Activated CD4-positive, alpha-beta T cell treated with anti-CD3 and anti-CD28 coated beads, Interleukin-2, amount 50 U/mL, for 4 hours (primary cell): ENCODE data around the gene SPATC1L.

Experiments
- DNase-seq, 2 experiments: peaks; one replicate each; pipeline ENCODE4 v3.0.0-alpha.2; 2020

SPATC1L gene

DNA sequence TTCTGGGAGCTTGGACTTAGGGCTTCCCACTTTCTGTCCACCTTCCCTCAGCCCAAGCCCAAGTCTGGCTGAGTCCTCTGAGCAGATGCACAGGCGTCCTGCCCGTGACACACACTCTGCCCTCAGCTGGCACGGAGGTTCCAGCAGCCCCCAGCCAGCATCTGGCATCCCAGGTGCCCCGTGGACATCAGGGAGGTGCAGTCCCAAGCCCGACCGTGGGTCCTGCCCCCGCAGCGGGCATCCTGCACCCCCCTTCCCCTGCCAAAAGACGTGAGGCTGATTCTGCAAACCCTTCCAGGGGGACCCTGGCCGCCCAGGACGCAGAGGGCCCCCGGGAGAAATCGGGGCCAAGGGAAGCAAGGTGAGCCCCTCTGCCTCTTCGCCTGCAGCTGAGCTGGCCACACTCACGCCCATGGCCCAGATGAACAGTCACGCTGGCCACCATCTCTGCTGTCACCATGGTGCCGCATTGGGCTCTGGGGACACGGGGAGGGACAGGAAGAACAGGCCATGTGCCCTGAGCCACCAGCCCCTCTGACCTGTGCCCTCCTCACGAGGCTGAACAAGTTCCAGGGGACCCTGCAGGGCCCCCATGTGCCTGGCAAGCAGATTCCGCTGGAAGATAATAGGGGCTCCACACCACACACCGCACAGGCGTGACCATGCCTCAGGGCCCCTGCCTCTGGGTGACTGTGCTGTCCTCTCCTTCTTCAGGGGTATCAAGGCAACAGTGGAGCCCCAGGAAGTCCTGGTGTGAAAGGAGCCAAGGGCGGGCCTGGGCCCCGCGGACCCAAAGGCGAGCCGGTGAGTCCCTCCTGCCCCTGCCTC is 65.7 kb downstream of the SPATC1L start:
- no peak for DNase-seq

DNA sequence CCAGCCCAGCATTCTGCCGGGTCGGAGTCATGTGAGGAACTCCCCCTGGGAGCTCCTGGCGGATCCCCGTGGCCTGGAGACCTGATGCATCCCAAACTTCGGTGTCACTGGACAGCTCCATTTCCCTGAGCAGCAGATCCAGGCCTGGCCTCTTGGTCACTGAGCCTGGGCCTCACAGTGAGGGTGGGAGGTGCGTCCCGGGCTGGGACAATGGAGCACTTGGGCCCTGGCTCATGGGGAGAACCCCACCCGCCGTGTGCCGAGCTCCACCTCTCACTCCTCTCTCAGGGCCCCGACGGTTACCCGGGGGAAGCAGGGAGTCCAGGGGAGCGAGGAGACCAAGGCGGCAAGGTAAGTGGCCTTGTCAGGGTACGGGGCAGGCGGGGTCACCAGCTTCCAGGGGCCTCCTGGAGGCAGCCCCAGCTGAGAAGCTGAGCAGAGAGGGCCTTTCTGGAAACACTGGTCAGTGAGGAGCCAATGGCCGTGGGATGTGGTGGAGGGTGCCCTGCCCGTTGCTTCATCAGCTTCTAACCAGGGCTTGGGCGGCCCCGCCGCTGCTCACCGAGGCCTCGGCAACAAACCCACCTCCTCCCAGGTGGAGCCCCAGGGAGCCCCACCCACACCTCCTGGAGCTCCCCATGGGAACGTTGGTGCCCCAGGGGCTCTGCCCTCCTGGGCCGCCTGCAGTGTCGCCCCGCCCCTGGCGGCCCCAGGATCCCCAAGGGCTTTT is 66.5 kb downstream of the SPATC1L start:
- DNase-seq: no peak

DNA sequence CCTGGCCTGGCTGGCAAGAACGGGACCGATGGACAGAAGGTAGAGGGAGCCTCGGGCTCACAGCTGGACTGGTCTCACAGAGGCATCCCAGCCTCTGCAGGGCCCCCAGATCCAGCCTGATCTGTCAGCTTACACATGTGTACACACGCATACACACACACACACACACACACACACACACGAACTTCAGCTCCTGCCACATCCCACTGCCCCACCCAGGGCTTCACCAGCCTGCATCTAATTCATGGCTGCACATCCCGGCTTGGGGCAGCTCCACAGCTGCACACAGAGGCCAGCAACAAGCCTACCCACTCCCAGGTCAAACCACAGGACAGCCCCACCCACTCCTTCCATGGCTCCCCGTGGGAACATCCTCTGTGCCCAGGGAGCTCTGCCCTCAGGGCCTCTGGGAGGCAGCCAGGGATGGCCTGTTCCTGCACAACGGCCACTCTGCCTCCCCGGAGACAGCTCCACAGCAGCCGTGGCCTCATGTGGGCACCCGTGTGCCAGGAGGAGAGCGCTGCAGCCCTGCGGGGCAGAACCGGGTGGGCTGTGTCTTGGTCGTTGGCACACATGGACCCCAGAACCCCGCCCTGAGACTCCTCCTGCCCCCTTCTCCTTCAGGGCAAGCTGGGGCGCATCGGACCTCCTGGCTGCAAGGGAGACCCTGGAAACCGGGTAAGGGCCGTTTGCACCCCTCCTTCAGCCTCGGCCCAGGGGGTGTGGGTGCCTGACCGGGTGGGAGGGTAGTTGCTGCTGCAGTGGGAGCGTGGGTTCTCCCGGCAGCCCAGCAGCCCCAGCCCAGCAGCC is 67.3 kb downstream of the SPATC1L start:
- no peak for DNase-seq

DNA sequence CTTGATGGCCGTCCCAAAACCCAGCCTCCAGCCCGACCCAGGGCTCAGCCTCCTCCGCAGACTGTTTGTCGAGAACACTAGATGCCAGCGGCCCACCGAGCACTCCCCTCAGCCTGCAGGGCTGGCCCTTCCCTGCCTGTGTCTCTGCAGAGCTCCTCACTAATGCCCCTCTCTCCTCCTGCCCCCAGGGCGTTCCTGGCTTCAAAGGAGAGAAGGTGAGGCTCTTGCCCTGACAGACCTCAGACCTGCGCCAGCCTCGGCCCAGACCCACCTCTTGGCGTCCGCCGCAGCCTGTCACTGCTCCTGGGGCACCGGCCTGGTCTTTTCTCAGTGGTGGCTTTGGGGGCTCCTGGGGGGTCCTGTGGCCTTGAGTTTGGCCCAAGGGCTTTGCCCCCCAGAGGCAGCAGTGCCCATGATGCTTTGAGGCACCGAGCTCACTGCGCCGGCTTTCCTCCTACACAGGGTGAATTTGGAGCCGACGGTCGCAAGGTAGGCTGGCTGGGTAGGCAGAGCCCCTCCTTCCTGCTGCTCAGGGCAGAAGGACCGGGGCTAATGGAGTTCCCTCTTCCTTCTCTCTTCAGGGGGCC is 68.0 kb downstream of the SPATC1L start:
- no peak for DNase-seq

DNA sequence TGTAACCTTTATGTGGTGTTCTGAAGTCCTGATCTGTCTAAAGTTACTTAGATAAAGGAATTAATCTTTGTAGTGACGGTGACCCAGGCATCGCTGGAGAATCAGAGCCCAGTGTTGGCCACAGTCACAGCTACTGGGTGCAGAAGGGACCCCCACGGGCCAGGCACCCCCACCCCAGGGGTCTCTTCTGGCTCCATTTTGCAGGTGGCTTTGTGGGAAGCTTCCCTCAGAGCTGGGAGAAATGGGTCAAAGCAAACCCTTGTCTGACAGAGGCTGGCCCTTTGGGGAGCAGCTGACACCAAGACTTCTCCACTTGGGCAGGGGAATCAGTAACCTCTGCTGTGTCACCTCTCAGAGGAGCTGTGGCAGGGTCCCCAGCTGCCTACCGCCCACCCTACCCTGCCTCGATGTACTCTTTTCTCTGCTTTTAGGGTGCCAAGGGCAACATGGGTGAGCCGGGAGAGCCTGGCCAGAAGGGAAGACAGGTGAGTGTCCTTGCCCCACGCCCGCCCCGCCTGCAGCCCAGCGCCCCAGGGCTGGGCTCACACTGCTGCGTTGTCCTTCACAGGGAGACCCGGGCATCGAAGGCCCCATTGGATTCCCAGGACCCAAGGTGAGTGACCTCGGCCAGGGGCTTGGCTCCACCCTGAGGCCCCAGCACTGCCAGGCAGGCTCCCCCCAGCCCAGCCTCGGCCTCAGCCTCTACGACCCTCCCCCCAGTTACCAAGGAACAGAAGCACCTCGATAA is 68.6 kb downstream of the SPATC1L start:
- DNase-seq: no peak

DNA sequence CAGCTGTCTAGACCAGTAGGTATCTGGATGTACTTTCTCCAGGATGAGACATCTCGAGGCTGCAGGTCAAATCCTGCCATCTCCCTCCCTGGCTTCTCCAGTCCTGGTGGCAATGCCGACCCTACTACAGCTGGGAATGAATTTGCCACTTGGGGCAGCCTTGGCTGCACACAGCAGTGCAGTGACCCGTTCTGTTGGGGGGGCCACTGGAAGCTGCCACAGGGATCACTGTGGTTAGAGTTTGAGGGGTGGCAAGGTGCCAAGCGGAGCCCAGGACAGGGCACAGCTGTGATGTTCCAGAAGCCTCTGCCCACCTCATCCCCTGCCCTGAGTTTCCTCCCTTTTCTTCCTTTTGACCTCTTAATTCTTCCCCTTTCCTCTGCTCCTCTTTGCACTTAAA is 69.3 kb downstream of the SPATC1L start:
- DNase-seq: no peak

DNA sequence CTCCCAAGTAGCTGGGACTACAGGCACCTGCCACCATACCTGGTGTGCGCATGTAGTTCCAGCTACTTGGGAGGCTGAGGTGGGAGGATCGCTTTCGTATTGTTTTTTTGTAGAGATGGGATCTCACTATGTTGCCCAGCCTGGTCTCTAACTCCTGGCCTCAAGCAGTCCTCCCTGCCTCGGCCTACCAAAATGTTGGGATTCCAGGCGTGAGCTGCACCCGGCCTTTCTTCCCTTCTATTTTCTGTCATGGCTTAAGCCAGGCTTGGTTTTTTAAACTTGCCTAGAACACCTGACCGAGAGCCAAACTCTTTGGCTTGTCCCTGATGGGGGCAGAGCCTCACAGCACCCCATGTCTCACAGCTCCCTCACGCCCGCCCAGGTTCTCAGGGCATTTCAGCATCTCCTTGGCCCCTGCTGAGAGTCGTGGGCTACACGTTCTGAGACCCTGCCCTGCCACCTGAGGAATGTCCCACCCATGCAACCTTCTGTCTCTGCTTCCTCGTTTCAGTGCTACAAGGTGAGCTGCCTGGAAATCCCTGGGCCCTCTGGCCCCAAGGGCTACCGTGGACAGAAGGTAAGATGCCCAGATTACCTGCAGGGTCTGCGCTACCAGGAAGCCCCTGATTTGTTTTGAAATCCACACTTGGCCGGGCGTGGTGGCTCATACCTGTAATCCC is 70.6 kb downstream of the SPATC1L start:
- DNase-seq: no peak

DNA sequence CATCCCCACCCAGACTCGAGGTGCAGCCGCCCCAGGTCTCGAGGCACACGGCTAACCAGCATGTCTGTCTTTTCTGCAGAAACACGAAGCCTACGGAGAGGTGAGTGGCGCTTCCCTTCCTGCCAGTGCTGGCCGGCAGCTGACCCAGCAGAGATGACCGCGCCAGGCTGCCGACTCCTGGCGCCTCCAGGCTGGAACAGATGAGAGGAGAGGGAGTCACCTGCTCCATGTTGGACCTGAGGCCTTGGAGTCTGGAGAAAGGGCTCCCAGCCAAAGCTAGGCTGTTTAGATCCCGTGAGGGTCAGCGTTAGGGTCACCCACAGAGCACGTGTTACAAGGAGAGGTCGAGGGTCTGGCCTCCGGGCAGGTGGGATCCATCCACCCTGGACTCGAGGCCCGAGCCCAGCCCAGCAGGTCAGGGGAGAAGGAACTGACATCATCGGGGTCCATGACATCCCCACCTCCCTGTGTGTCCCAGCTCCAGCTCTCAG is 71.5 kb downstream of the SPATC1L start:
- no peak for DNase-seq

DNA sequence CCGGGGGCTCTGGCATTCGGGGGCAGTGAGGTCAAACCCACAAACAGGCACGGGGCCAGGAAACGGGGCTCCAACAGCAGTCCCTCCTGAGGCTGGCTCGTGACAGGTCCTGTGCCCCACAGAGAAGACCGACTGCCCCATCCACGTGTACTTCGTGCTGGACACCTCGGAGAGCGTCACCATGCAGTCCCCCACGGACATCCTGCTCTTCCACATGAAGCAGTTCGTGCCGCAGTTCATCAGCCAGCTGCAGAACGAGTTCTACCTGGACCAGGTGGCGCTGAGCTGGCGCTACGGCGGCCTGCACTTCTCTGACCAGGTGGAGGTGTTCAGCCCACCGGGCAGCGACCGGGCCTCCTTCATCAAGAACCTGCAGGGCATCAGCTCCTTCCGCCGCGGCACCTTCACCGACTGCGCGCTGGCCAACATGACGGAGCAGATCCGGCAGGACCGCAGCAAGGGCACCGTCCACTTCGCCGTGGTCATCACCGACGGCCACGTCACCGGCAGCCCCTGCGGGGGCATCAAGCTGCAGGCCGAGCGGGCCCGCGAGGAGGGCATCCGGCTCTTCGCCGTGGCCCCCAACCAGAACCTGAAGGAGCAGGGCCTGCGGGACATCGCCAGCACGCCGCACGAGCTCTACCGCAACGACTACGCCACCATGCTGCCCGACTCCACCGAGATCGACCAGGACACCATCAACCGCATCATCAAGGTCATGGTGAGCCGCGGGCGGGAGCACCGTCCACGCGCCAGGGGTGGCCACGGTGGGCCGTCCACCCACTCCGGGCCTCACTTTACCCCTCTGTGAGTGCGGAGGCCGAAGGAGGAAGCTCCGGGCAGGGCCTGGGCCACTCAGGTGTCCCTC is 72.2 kb downstream of the SPATC1L start:
- DNase-seq: no peak

DNA sequence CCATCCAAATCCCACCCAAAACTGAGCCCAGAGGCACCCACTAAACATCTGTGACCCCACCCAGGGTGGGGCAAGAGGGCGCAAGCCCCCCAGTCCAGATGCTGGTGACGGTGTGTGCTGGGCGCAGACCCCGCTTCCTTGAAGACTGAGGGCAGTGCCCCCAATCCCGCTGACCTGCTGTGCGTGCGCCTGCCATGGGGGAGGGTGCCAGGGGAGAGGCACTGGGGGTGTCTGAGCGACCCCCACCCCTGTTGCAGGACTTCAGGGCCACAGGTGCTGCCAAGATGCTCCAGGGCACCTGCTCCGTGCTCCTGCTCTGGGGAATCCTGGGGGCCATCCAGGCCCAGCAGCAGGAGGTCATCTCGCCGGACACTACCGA is 73.1 kb downstream of the SPATC1L start:
- no peak for DNase-seq
